SK-N-SH (cell line): ENCODE data around the gene PRKCQ. TPM values are rescaled to one million over a fixed set of nuclear protein-coding genes. Genes with fewer than 3 reads are reported as not detected.

ENCODE experiments used
- CTCF ChIA-PET: fragments of 300-600, 350-600 bp; formaldehyde crosslinking; extraction: SDS; loops from one replicate; lab custom pipeline; 2021; lab: Yijun Ruan, JAX
- POLR2A ChIA-PET: fragments of 350-600 bp; sonication (Branson Sonifier 250); formaldehyde crosslinking; extraction: SDS; loops from one replicate; lab custom pipeline; 2020; ENCODE audit warnings: antibody characterized with exemption, inconsistent platforms; lab: Yijun Ruan, JAX
- DNase-seq: peaks from one replicate; pipeline ENCODE4 v3.0.0; 2012
- H2AFZ ChIP-seq: fragments of 200-600 bp; sonication (generic); 2 replicates; pipeline ENCODE4 v1.8.1; 2016; ENCODE audit warnings: antibody characterized with exemption, mild to moderate bottlenecking, low read depth
- H3F3A ChIP-seq: fragments of 200-600 bp; sonication (generic); replicated peaks from 2 replicates; pipeline ENCODE3; 2016; ENCODE audit warnings: antibody characterized with exemption, mild to moderate bottlenecking; ENCODE audit not compliant: insufficient read depth
- H3K27ac ChIP-seq, 2 experiments: fragments of 200-500 bp in 1 of 2; fragments of 200-600 bp in 1 of 2; sonication (Bioruptor generic) in 1 of 2; sonication (generic), shearing (Covaris generic) in 1 of 2; 2 replicates each; pipeline versions ENCODE4 v1.5.1 to v1.6.1; 2014 to 2016; ENCODE audit warnings: low read depth in 2 of 2, inconsistent platforms in 1 of 2, low read length in 1 of 2, mild to moderate bottlenecking in 1 of 2, mixed read lengths in 1 of 2
- H3K27me3 ChIP-seq: fragments of 200-600 bp; sonication (generic), shearing (Covaris generic); 2 replicates; pipeline ENCODE4 v1.6.1; 2016; ENCODE audit warnings: mixed run types; ENCODE audit not compliant: insufficient read depth
- H3K36me3 ChIP-seq, 2 experiments: fragments of 200-500 bp in 1 of 2; fragments of 200-600 bp in 1 of 2; sonication (Bioruptor generic) in 1 of 2; sonication (generic) in 1 of 2; replicated peaks in 1 of 2; 2 replicates each; pipeline versions ENCODE3 to v1.5.1; 2014 to 2016; ENCODE audit warnings: low read length in 1 of 2, mild to moderate bottlenecking in 1 of 2; ENCODE audit not compliant: insufficient read depth in 2 of 2, control insufficient read depth in 1 of 2
- H3K4me1 ChIP-seq, 2 experiments: fragments of 200-500 bp in 1 of 2; fragments of 200-600 bp in 1 of 2; sonication (Bioruptor generic) in 1 of 2; sonication (generic), shearing (Covaris generic) in 1 of 2; 2 replicates each; pipeline versions ENCODE4 v1.5.1 to v1.6.1; 2014 to 2016; ENCODE audit warnings: low read depth in 1 of 2, low read length in 1 of 2, mixed run types in 1 of 2; ENCODE audit not compliant: insufficient read depth in 2 of 2, control insufficient read depth in 1 of 2
- H3K4me2 ChIP-seq: fragments of 200-600 bp; sonication (generic), shearing (Covaris generic); 2 replicates; pipeline ENCODE4 v1.6.1; 2017; ENCODE audit warnings: mixed run types
- H3K4me3 ChIP-seq, 2 experiments: fragments of 200-500 bp in 1 of 2; fragments of 200-600 bp in 1 of 2; sonication (Bioruptor generic) in 1 of 2; sonication (generic), shearing (Covaris generic) in 1 of 2; 2 replicates each; pipeline versions ENCODE4 v1.5.1 to v1.8.1; 2014 to 2016; ENCODE audit warnings: low read depth in 2 of 2, inconsistent platforms in 1 of 2, low read length in 1 of 2, mild to moderate bottlenecking in 1 of 2, mixed read lengths in 1 of 2, moderate library complexity in 1 of 2
- H3K79me2 ChIP-seq: fragments of 200-600 bp; sonication (generic); 2 replicates; pipeline ENCODE4 v1.8.1; 2017; ENCODE audit warnings: mild to moderate bottlenecking; ENCODE audit not compliant: insufficient read depth
- H3K9ac ChIP-seq: fragments of 200-600 bp; sonication (generic); 2 replicates; pipeline ENCODE4 v1.6.1; 2017; ENCODE audit warnings: mixed run types
- H3K9me2 ChIP-seq: fragments of 200-600 bp; sonication (generic); 2 replicates; pipeline ENCODE4 v1.6.1; 2017; ENCODE audit warnings: mixed run types
- H3K9me3 ChIP-seq: fragments of 200-600 bp; sonication (generic); 2 replicates; pipeline ENCODE4 v1.6.1; 2017; ENCODE audit warnings: mixed run types, mild to moderate bottlenecking, moderate library complexity
- H4K20me1 ChIP-seq: fragments of 200-600 bp; sonication (generic); 2 replicates; pipeline ENCODE4 v1.6.1; 2017; ENCODE audit warnings: mild to moderate bottlenecking, mixed run types; ENCODE audit not compliant: insufficient read depth
- CTCF ChIP-seq: fragments of 200-600 bp; sonication (generic); IDR thresholded peaks from 2 replicates; pipeline ENCODE4 v1.6.1; 2017; ENCODE audit warnings: antibody characterized with exemption, mild to moderate bottlenecking, moderate library complexity
- FOSL2 ChIP-seq: IDR thresholded peaks from 2 replicates; pipeline ENCODE4 v1.4.0; 2012; ENCODE audit warnings: low read depth, mild to moderate bottlenecking, moderate library complexity, borderline replicate concordance
- FOXJ3 ChIP-seq: sonication (generic); formaldehyde crosslinking; IDR thresholded peaks from 2 replicates; pipeline ENCODE4 v1.5.1; 2020; ENCODE audit warnings: mild to moderate bottlenecking, missing genetic modification reagents
- JUND ChIP-seq: IDR thresholded peaks from 2 replicates; pipeline ENCODE4 v1.4.0; 2012
- MEF2A ChIP-seq: IDR thresholded peaks from 2 replicates; pipeline ENCODE4 v1.4.0; 2012; ENCODE audit warnings: low read depth, borderline replicate concordance
- MXI1 ChIP-seq: IDR thresholded peaks from 2 replicates; pipeline ENCODE4 v1.6.1; 2012; ENCODE audit warnings: mild to moderate bottlenecking, low read depth, low read length, improper control_type of control experiment
- POLR2AphosphoS5 ChIP-seq: IDR thresholded peaks from 2 replicates; pipeline ENCODE4 v1.6.1; 2012; ENCODE audit warnings: low read depth, low read length
- RAD21 ChIP-seq: IDR thresholded peaks from 2 replicates; pipeline ENCODE4 v1.6.1; 2012; ENCODE audit warnings: mild to moderate bottlenecking, low read length
- RCOR1 ChIP-seq: fragments of 150-350 bp; IDR thresholded peaks from 2 replicates; pipeline ENCODE4 v1.6.1; 2017; ENCODE audit warnings: antibody characterized with exemption, low read length
- REST ChIP-seq: IDR thresholded peaks from 2 replicates; pipeline ENCODE4 v1.6.1; 2012; ENCODE audit warnings: mild to moderate bottlenecking, low read depth, low read length, moderate library complexity
- RFX5 ChIP-seq: IDR thresholded peaks from 2 replicates; pipeline ENCODE4 v1.6.1; 2012; ENCODE audit warnings: mild to moderate bottlenecking, improper control_type of control experiment, low read length
- SMC3 ChIP-seq: IDR thresholded peaks from 2 replicates; pipeline ENCODE4 v1.6.1; 2012; ENCODE audit warnings: low read depth, low read length, improper control_type of control experiment
- TCF12 ChIP-seq: IDR thresholded peaks from 2 replicates; pipeline ENCODE4 v1.4.0; 2012
- USF1 ChIP-seq: IDR thresholded peaks from 2 replicates; pipeline ENCODE4 v1.4.0; 2012; ENCODE audit warnings: low read depth, borderline replicate concordance
- YY1 ChIP-seq: IDR thresholded peaks from 2 replicates; pipeline ENCODE4 v1.4.0; 2012; ENCODE audit warnings: low read depth, mild to moderate bottlenecking
- polyA plus RNA-seq, 3 experiments: library from polyadenylated mRNA; depleted of rRNA; stranded (reverse); fragments of >200 nt; gene quantifications; 2 replicates each; pipeline ENCODE4 v1.2.3, GENCODE V29; 2012

The PRKCQ gene
- polyA plus RNA-seq, 1 of the 3 experiments (the other 2 are of a cell fraction) = 0.18 TPM

- no peaks in the 10 kb centered on the region for H4K20me1 ChIP-seq
- H3K4me2 ChIP-seq = no peak overlapping the region
- H2AFZ ChIP-seq = no peak overlapping the region
- TF ChIP-seq POLR2AphosphoS5 (no peak), JUND (no peak), YY1 (no peak), RFX5 (no peak), SMC3 (no peak), RCOR1 (no peak), FOXJ3 (CRISPR knock-in tag) (no peak), TCF12 (no peak), FOSL2 (no peak), MXI1 (no peak), REST (no peak), MEF2A (no peak), CTCF (no peak), RAD21 (no peak), USF1 (no peak)
- no peaks in the 10 kb centered on the region; the same call in 1 of the 2 replicates for H3K27me3 ChIP-seq
- H3K4me3 ChIP-seq = no peak overlapping the region
- H3K9me2 ChIP-seq = no peaks in the 10 kb centered on the region
- no peaks in the 10 kb centered on the region for H3K9me3 ChIP-seq
- no peaks in the 10 kb centered on the region for H3K79me2 ChIP-seq
- POLR2A ChIA-PET = no interaction called here
- no peak overlapping the region for H3K27ac ChIP-seq
- no peak overlapping the region for H3K9ac ChIP-seq
- no peak for DNase-seq
- CTCF ChIA-PET = no interaction called here
- H3K4me1 ChIP-seq = no peaks in the 10 kb centered on the region
- no peaks in the 10 kb centered on the region for H3K36me3 ChIP-seq
- no peaks in the 10 kb centered on the region for H3F3A ChIP-seq
These were observed 110.4 kb downstream of the PRKCQ start for GRCh38 chr10:6469661-6470060.
